GM19463 (cell line): ENCODE data around the gene UBE4A.

Source experiments
- ATAC-seq: cut with Tn5 transposase; IDR thresholded peaks from one replicate; pipeline ENCODE4 v1.9.1; 2021; ENCODE audit warnings: mild to moderate bottlenecking, moderate library complexity; ENCODE audit not compliant: unreplicated experiment

The UBE4A gene

GRCh38 chr11:118437208-118438125 is 78.1 kb downstream of the UBE4A start:
- no peak for ATAC-seq

GRCh38 chr11:118438314-118438931 is 79.0 kb downstream of the UBE4A start:
- ATAC-seq, result no peak

GRCh38 chr11:118439646-118440045 is 80.2 kb downstream of the UBE4A start:
- ATAC-seq, result no peak

- no peak for ATAC-seq
These were observed 82.4 kb downstream of the UBE4A start for GRCh38 chr11:118441770-118442275.

- no peak for ATAC-seq
These were observed 82.9 kb downstream of the UBE4A start for GRCh38 chr11:118442301-118442700.

GRCh38 chr11:118442908-118443589 is 83.6 kb downstream of the UBE4A start:
- ATAC-seq, result no peak

- peak; percentile 37 for ATAC-seq
These were observed 84.3 kb downstream of the UBE4A start for GRCh38 chr11:118443590-118444218.

- no peak for ATAC-seq
These were observed 88.0 kb downstream of the UBE4A start for GRCh38 chr11:118447423-118447822.

- ATAC-seq, result peak; percentile 82
These were observed 88.9 kb downstream of the UBE4A start for GRCh38 chr11:118448294-118448693.
